Neutrophil (primary cell): ENCODE data around the gene AKR1C3.

Experiments
- H3K27ac ChIP-seq: fragments of 200-600 bp; sonication (generic); 2 replicates; pipeline ENCODE4 v1.5.1; 2016; ENCODE audit warnings: mild to moderate bottlenecking, moderate library complexity
- H3K27me3 ChIP-seq: fragments of 200-600 bp; sonication (generic); 2 replicates; pipeline ENCODE4 v1.6.0; 2016; ENCODE audit warnings: mild to moderate bottlenecking
- H3K36me3 ChIP-seq: fragments of 200-600 bp; sonication (generic); 2 replicates; pipeline ENCODE4 v1.5.1; 2017
- H3K4me1 ChIP-seq, 2 experiments: fragments of 200-600 bp in 1 of 2; sonication (generic) in 1 of 2; 1 replicate in 1 of 2; 2 replicates in 1 of 2; pipeline versions ENCODE4 v1.5.1 to v1.6.1; 2013 to 2016; ENCODE audit warnings: low read depth in 1 of 2, low read length in 1 of 2, mild to moderate bottlenecking in 1 of 2, moderate library complexity in 1 of 2; ENCODE audit not compliant: control insufficient read depth in 1 of 2, insufficient read depth in 1 of 2
- H3K4me3 ChIP-seq, 2 experiments: fragments of 200-600 bp in 1 of 2; sonication (generic) in 1 of 2; 1 replicate in 1 of 2; 2 replicates in 1 of 2; pipeline ENCODE4 v1.5.1; 2013 to 2016; ENCODE audit warnings: low read depth in 1 of 2, low read length in 1 of 2, mild to moderate bottlenecking in 1 of 2, moderate library complexity in 1 of 2
- H3K9me3 ChIP-seq: fragments of 200-600 bp; sonication (generic); 2 replicates; pipeline ENCODE4 v1.5.1; 2016
- CTCF ChIP-seq: fragments of 200-600 bp; sonication (generic); IDR thresholded peaks from 2 replicates; pipeline ENCODE4 v1.5.1; 2016; ENCODE audit warnings: antibody characterized with exemption

Gene AKR1C3

DNA sequence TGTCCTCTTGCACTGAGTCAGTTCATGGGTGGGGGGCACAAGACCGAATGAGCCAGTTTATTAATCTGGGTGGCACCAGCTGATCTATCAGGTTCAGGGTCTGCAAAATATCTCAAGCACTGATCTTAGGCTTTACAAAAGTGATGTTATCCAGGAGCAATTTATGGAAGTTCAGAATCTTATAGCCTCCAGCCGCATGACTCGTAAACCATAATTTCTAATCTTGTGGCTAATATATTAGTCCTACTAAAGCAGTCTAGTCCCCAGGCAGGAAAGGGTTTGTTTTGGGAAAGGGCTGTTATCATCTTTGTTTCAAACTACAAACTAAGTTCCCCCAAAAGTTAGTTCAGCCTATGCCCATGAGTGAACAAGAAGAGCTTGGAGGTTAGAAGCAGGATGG lies 56.9 kb downstream of the AKR1C3 start:
- Histone ChIP-seq H3K27me3 (no peaks in the 10 kb centered on the region), H3K4me3 (no peak overlapping the region), H3K27ac (no peak overlapping the region), H3K36me3 (no peaks in the 10 kb centered on the region), H3K9me3 (no peaks in the 10 kb centered on the region), H3K4me1 (no peaks in the 10 kb centered on the region)
- no peak for TF ChIP-seq CTCF

DNA sequence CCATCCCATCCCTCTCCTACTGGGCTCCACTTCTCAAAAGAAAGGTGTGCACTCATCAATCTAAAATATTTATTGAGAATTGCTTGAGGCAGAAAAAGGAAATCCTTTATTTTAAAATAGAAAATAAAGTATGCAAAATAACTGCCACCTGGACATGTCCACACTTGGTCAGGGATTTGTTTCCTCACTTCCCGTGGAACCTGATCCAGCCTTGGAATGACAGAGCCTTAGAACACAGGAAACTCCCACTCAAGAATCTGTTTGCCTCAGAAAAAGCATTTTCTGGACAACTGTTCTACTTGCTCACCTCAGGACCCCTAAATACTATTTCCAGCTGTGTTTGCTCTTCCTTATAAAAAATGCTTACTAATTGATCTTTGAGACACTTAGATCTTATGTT lies 61.7 kb downstream of the AKR1C3 start:
- Histone ChIP-seq H3K9me3 (no peaks in the 10 kb centered on the region), H3K4me3 (no peak overlapping the region), H3K36me3 (no peaks in the 10 kb centered on the region), H3K4me1 (no peaks in the 10 kb centered on the region), H3K27me3 (no peaks in the 10 kb centered on the region), H3K27ac (no peak overlapping the region)
- no peak for TF ChIP-seq CTCF
